GM23338 (cell line): ENCODE results near the gene C1orf116. TPM values are rescaled to one million over a fixed set of nuclear protein-coding genes. Genes with fewer than 3 reads are reported as not detected.

Experiments used
- ATAC-seq: fragments of 200-7000 bp; cut with Tn5 transposase; 3 replicates; pipeline ENCODE4 v1.9.1; 2020
- DNase-seq: peaks from one replicate; pipeline ENCODE4 v3.0.0-alpha.2; 2015; ENCODE audit warnings: low spot score
- H2AFZ ChIP-seq: fragments of 200-600 bp; sonication (generic); 2 replicates; pipeline ENCODE4 v1.8.0; 2016; ENCODE audit warnings: antibody characterized with exemption, mild to moderate bottlenecking, moderate library complexity
- H3F3A ChIP-seq: fragments of 200-600 bp; sonication (generic); replicated peaks from 2 replicates; pipeline ENCODE4 v1.8.0; 2017; ENCODE audit warnings: antibody characterized with exemption, mixed run types, low read depth
- H3K27ac ChIP-seq: fragments of 200-600 bp; sonication (generic); 2 replicates; pipeline ENCODE4 v1.6.1; 2016; ENCODE audit warnings: low read depth
- H3K27me3 ChIP-seq: fragments of 200-600 bp; sonication (generic); 2 replicates; pipeline ENCODE4 v1.8.0; 2016; ENCODE audit warnings: mild to moderate bottlenecking, mixed run types, moderate library complexity; ENCODE audit not compliant: insufficient read depth
- H3K36me3 ChIP-seq: fragments of 200-600 bp; sonication (generic); 2 replicates; pipeline ENCODE4 v1.8.0; 2016; ENCODE audit warnings: mild to moderate bottlenecking; ENCODE audit not compliant: insufficient read depth
- H3K4me1 ChIP-seq: fragments of 200-600 bp; sonication (generic); 2 replicates; pipeline ENCODE4 v1.8.0; 2016; ENCODE audit warnings: mild to moderate bottlenecking, moderate library complexity; ENCODE audit not compliant: insufficient read depth
- H3K4me2 ChIP-seq: fragments of 200-600 bp; sonication (generic); 2 replicates; pipeline ENCODE4 v1.7.1; 2017; ENCODE audit warnings: mixed run types
- H3K4me3 ChIP-seq: fragments of 200-600 bp; sonication (generic); 2 replicates; pipeline ENCODE4 v1.6.1; 2016; ENCODE audit warnings: mixed run types
- H3K79me2 ChIP-seq: fragments of 200-600 bp; sonication (generic); replicated peaks from 2 replicates; pipeline ENCODE4 v1.8.0; 2017; ENCODE audit warnings: mild to moderate bottlenecking; ENCODE audit not compliant: insufficient read depth
- H3K9me2 ChIP-seq: fragments of 200-600 bp; sonication (generic); 2 replicates; pipeline ENCODE4 v1.8.0; 2017; ENCODE audit not compliant: insufficient read depth
- H4K20me1 ChIP-seq: fragments of 200-600 bp; sonication (generic); replicated peaks from 2 replicates; pipeline ENCODE4 v1.8.0; 2017; ENCODE audit warnings: mild to moderate bottlenecking; ENCODE audit not compliant: insufficient read depth
- H3K27ac Mint-ChIP-seq: 2 replicates; pipeline ENCODE4 v1.8.0; 2020; ENCODE audit warnings: inconsistent platforms, mild to moderate bottlenecking, moderate library complexity, mixed read lengths
- H3K27me3 Mint-ChIP-seq: 3 replicates; pipeline ENCODE4 v1.8.0; 2022; ENCODE audit warnings: low read depth, mild to moderate bottlenecking, moderate library complexity, mixed read lengths, inconsistent platforms; ENCODE audit not compliant: insufficient read depth, poor library complexity
- H3K36me3 Mint-ChIP-seq: 3 replicates; pipeline ENCODE4 v1.8.0; 2021; ENCODE audit warnings: low read depth, mild to moderate bottlenecking, inconsistent platforms, moderate library complexity, mixed read lengths
- H3K4me1 Mint-ChIP-seq: 3 replicates; pipeline ENCODE4 v1.8.0; 2020; ENCODE audit warnings: mild to moderate bottlenecking, inconsistent platforms, mixed read lengths
- H3K4me3 Mint-ChIP-seq: 3 replicates; pipeline ENCODE4 v1.8.0; 2021; ENCODE audit warnings: moderate library complexity, mild to moderate bottlenecking, inconsistent platforms, mixed read lengths
- H3K9me3 Mint-ChIP-seq: 3 replicates; pipeline ENCODE4 v1.8.0; 2020; ENCODE audit warnings: moderate library complexity, mild to moderate bottlenecking, inconsistent platforms, mixed read lengths
- CREB1 ChIP-seq: fragments of 250-450 bp; sonication (Bioruptor Pico); IDR thresholded peaks from 2 replicates; pipeline ENCODE4 v1.5.0; 2020; ENCODE audit warnings: low read depth, mild to moderate bottlenecking, moderate library complexity
- EZH2 ChIP-seq: fragments of 200-600 bp; sonication (generic); IDR thresholded peaks from one replicate; pipeline ENCODE4 v1.8.0; 2017; ENCODE audit warnings: antibody characterized with exemption, mild to moderate bottlenecking, low read depth; ENCODE audit not compliant: unreplicated experiment
- EZH2phosphoT487 ChIP-seq: fragments of 200-600 bp; sonication (generic); IDR thresholded peaks from one replicate; pipeline ENCODE4 v1.8.1; 2018; ENCODE audit warnings: antibody characterized with exemption; ENCODE audit not compliant: unreplicated experiment
- JUNB ChIP-seq: IDR thresholded peaks from one replicate; pipeline ENCODE4 v1.6.1; 2016; ENCODE audit warnings: antibody characterized with exemption; ENCODE audit not compliant: unreplicated experiment
- NANOG ChIP-seq: IDR thresholded peaks from 2 replicates; pipeline ENCODE4 v1.6.1; 2016; ENCODE audit warnings: antibody characterized with exemption, borderline replicate concordance
- POLR2AphosphoS5 ChIP-seq: IDR thresholded peaks from 2 replicates; pipeline ENCODE4 v1.6.1; 2016; ENCODE audit warnings: antibody characterized with exemption, low read depth
- STAT1 ChIP-seq: IDR thresholded peaks from one replicate; pipeline ENCODE4 v1.6.1; 2016; ENCODE audit warnings: antibody characterized with exemption; ENCODE audit not compliant: unreplicated experiment
- ZNF114 ChIP-seq: fragments of 250-450 bp; sonication (Bioruptor Pico); IDR thresholded peaks from 2 replicates; pipeline ENCODE4 v1.5.0; 2020; ENCODE audit warnings: mild to moderate bottlenecking, moderate library complexity
- ZNF331 ChIP-seq: fragments of 250-450 bp; sonication (Bioruptor Pico); IDR thresholded peaks from 2 replicates; pipeline ENCODE4 v1.5.0; 2020; ENCODE audit warnings: low read depth, mild to moderate bottlenecking, moderate library complexity
- polyA plus RNA-seq: library from polyadenylated mRNA; unstranded; fragments of >200 nt; fragmentation: Nextera tagmentation; extraction: Ambion mirVana; gene quantifications from 2 replicates; pipeline ENCODE4 v1.2.1, GENCODE V29; 2016
- total RNA-seq: library from RNA; depleted of rRNA; stranded (reverse); fragments of >200 nt; shearing (Covaris generic); gene quantifications from 2 replicates; pipeline ENCODE4 v1.2.3, GENCODE V29; 2014
- TF ChIP-seq, protein P1 (sequence below): IDR thresholded peaks from one replicate; pipeline ENCODE4 v1.6.1; 2018; ENCODE audit warnings: antibody characterized with exemption; ENCODE audit not compliant: unreplicated experiment
- TF ChIP-seq, protein P2 (sequence below): fragments of 250-450 bp; sonication (Bioruptor Pico); IDR thresholded peaks from 2 replicates; pipeline ENCODE4 v1.5.0; 2020; ENCODE audit warnings: mild to moderate bottlenecking, moderate library complexity
- TF ChIP-seq, protein P3 (sequence below), 2 experiments: fragments of 200-600 bp in 1 of 2; sonication (generic) in 1 of 2; conservative IDR thresholded peaks; 2 replicates each; pipeline versions ENCODE4 v1.5.1 to v1.6.1; 2016 to 2017; ENCODE audit warnings: antibody characterized with exemption in 2 of 2, low read depth in 2 of 2, mild to moderate bottlenecking in 2 of 2, moderate library complexity in 1 of 2
- TF ChIP-seq, protein P4 (sequence below): IDR thresholded peaks from 2 replicates; pipeline ENCODE4 v1.6.1; 2016; ENCODE audit warnings: antibody characterized with exemption

Gene C1orf116
- total and polyA plus RNA-seq, 2 experiments from 2014 or later, result 2.3 to 5.3 TPM

DNA sequence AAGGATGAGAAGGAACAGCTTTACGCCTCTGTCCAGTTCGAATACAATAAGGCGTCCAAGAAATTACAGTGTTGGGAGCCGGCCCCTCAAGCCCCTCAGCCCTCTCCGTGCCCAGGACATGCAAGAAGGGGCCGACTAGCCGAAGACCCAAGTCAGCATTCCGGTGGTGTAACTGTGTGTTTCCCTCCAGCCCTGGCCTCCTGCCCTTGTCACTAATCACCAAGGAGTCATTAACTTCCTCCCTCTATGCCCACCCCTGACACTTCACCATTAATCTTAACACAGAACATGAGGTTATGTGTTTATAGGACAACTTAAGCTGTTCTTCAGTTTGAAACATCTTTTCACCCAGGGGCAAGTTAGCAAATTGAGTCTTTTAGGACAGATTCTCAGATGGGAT lies 39.7 kb upstream of the C1orf116 start:
- TF ChIP-seq, protein P1, sequence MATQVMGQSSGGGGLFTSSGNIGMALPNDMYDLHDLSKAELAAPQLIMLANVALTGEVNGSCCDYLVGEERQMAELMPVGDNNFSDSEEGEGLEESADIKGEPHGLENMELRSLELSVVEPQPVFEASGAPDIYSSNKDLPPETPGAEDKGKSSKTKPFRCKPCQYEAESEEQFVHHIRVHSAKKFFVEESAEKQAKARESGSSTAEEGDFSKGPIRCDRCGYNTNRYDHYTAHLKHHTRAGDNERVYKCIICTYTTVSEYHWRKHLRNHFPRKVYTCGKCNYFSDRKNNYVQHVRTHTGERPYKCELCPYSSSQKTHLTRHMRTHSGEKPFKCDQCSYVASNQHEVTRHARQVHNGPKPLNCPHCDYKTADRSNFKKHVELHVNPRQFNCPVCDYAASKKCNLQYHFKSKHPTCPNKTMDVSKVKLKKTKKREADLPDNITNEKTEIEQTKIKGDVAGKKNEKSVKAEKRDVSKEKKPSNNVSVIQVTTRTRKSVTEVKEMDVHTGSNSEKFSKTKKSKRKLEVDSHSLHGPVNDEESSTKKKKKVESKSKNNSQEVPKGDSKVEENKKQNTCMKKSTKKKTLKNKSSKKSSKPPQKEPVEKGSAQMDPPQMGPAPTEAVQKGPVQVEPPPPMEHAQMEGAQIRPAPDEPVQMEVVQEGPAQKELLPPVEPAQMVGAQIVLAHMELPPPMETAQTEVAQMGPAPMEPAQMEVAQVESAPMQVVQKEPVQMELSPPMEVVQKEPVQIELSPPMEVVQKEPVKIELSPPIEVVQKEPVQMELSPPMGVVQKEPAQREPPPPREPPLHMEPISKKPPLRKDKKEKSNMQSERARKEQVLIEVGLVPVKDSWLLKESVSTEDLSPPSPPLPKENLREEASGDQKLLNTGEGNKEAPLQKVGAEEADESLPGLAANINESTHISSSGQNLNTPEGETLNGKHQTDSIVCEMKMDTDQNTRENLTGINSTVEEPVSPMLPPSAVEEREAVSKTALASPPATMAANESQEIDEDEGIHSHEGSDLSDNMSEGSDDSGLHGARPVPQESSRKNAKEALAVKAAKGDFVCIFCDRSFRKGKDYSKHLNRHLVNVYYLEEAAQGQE, result no peak
- no peak for TF ChIP-seq CREB1 (CRISPR knock-in tag)
- TF ChIP-seq EZH2, result no peak
- TF ChIP-seq, protein P2, sequence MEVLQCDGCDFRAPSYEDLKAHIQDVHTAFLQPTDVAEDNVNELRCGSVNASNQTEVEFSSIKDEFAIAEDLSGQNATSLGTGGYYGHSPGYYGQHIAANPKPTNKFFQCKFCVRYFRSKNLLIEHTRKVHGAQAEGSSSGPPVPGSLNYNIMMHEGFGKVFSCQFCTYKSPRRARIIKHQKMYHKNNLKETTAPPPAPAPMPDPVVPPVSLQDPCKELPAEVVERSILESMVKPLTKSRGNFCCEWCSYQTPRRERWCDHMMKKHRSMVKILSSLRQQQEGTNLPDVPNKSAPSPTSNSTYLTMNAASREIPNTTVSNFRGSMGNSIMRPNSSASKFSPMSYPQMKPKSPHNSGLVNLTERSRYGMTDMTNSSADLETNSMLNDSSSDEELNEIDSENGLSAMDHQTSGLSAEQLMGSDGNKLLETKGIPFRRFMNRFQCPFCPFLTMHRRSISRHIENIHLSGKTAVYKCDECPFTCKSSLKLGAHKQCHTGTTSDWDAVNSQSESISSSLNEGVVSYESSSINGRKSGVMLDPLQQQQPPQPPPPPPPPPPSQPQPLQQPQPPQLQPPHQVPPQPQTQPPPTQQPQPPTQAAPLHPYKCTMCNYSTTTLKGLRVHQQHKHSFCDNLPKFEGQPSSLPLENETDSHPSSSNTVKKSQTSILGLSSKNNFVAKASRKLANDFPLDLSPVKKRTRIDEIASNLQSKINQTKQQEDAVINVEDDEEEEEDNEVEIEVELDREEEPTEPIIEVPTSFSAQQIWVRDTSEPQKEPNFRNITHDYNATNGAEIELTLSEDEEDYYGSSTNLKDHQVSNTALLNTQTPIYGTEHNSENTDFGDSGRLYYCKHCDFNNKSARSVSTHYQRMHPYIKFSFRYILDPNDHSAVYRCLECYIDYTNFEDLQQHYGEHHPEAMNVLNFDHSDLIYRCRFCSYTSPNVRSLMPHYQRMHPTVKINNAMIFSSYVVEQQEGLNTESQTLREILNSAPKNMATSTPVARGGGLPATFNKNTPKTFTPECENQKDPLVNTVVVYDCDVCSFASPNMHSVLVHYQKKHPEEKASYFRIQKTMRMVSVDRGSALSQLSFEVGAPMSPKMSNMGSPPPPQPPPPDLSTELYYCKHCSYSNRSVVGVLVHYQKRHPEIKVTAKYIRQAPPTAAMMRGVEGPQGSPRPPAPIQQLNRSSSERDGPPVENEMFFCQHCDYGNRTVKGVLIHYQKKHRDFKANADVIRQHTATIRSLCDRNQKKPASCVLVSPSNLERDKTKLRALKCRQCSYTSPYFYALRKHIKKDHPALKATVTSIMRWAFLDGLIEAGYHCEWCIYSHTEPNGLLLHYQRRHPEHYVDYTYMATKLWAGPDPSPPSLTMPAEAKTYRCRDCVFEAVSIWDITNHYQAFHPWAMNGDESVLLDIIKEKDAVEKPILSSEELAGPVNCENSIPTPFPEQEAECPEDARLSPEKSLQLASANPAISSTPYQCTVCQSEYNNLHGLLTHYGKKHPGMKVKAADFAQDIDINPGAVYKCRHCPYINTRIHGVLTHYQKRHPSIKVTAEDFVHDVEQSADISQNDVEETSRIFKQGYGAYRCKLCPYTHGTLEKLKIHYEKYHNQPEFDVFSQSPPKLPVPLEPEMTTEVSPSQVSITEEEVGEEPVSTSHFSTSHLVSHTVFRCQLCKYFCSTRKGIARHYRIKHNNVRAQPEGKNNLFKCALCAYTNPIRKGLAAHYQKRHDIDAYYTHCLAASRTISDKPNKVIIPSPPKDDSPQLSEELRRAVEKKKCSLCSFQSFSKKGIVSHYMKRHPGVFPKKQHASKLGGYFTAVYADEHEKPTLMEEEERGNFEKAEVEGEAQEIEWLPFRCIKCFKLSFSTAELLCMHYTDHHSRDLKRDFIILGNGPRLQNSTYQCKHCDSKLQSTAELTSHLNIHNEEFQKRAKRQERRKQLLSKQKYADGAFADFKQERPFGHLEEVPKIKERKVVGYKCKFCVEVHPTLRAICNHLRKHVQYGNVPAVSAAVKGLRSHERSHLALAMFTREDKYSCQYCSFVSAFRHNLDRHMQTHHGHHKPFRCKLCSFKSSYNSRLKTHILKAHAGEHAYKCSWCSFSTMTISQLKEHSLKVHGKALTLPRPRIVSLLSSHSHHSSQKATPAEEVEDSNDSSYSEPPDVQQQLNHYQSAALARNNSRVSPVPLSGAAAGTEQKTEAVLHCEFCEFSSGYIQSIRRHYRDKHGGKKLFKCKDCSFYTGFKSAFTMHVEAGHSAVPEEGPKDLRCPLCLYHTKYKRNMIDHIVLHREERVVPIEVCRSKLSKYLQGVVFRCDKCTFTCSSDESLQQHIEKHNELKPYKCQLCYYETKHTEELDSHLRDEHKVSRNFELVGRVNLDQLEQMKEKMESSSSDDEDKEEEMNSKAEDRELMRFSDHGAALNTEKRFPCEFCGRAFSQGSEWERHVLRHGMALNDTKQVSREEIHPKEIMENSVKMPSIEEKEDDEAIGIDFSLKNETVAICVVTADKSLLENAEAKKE, result no peak
- TF ChIP-seq POLR2AphosphoS5, result no peak
- TF ChIP-seq, protein P3, sequence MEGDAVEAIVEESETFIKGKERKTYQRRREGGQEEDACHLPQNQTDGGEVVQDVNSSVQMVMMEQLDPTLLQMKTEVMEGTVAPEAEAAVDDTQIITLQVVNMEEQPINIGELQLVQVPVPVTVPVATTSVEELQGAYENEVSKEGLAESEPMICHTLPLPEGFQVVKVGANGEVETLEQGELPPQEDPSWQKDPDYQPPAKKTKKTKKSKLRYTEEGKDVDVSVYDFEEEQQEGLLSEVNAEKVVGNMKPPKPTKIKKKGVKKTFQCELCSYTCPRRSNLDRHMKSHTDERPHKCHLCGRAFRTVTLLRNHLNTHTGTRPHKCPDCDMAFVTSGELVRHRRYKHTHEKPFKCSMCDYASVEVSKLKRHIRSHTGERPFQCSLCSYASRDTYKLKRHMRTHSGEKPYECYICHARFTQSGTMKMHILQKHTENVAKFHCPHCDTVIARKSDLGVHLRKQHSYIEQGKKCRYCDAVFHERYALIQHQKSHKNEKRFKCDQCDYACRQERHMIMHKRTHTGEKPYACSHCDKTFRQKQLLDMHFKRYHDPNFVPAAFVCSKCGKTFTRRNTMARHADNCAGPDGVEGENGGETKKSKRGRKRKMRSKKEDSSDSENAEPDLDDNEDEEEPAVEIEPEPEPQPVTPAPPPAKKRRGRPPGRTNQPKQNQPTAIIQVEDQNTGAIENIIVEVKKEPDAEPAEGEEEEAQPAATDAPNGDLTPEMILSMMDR (conservative IDR thresholded peaks at IDR 0.05; ENCODE audit: low read depth in 2 of 2), result no peak
- TF ChIP-seq STAT1, result no peak
- no peak for TF ChIP-seq ZNF114 (CRISPR knock-in tag)
- TF ChIP-seq JUNB, result no peak
- TF ChIP-seq ZNF331, result no peak
- no peak for TF ChIP-seq NANOG
- TF ChIP-seq, protein P4, sequence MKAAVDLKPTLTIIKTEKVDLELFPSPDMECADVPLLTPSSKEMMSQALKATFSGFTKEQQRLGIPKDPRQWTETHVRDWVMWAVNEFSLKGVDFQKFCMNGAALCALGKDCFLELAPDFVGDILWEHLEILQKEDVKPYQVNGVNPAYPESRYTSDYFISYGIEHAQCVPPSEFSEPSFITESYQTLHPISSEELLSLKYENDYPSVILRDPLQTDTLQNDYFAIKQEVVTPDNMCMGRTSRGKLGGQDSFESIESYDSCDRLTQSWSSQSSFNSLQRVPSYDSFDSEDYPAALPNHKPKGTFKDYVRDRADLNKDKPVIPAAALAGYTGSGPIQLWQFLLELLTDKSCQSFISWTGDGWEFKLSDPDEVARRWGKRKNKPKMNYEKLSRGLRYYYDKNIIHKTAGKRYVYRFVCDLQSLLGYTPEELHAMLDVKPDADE, result no peak
- no peak for TF ChIP-seq EZH2phosphoT487
- Histone ChIP-seq H3K9me2 (no peaks in the 10 kb centered on the region), H3K4me2 (no peak overlapping the region), H3K4me1 (no peaks in the 10 kb centered on the region), H3K4me3 (no peak overlapping the region), H3K27ac (no peak overlapping the region), H3K36me3 (peaks cover 4% of the 10 kb centered on the region; the same call in 1 of the 2 replicates), H4K20me1 (peaks cover 3% of the 10 kb centered on the region; the same call in 1 of the 2 replicates), H2AFZ (no peak overlapping the region), H3K79me2 (no peaks in the 10 kb centered on the region), H3K27me3 (no peaks in the 10 kb centered on the region), H3F3A (no peaks in the 10 kb centered on the region)
- no peaks in the 10 kb centered on the region for H3K27me3 Mint-ChIP-seq
- DNase-seq, result no peak
- H3K4me1 Mint-ChIP-seq, result 0 out of 3 replicates have a peak, but pooled peaks cover under 1% of the 10 kb centered on the region
- peaks cover 14% of the 10 kb centered on the region for H3K36me3 Mint-ChIP-seq
- ATAC-seq, result no peak
- H3K4me3 Mint-ChIP-seq, result no peak overlapping the region
- no peaks in the 10 kb centered on the region for H3K9me3 Mint-ChIP-seq
- no peak overlapping the region for H3K27ac Mint-ChIP-seq
